Measurements from ENCODE around the gene CENPO. TPM values are rescaled to one million over a fixed set of nuclear protein-coding genes. Genes with fewer than 3 reads are reported as not detected.

CENPO gene
- total and polyA plus RNA-seq, 2 donors (not counting 3 experiments of a cell fraction or from before 2014, with no cell fraction given) = 26.8 to 45.3 TPM

DNA sequence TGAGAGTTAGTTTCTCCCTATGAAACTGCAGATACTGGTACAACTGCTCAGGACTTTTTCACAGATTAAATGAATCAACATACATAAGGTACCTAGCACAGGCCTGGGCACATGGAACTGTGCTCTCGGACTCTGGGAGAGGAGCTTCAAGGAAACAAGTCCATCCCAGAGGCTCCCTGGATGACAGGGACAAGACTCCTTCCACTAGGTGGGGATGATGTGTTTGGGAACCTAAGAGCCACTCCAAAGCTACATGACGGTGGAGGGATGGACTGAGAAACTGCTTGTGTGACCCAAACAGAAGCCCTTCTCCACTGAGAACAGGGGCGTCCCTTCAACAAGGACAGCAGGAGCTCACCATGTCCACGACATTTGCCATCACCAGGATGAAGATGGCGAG lies 37.1 kb downstream of the CENPO start:
- no peak overlapping the region for H3K27ac ChIP-seq (ENCODE audit: insufficient read depth, low read depth, low read length)
- ChIA-PET CTCF (interaction anchor here (0.6 to 6.2 kb wide), 13 partner anchors 140 to 420 kb away, joined by 3 to 198 read pairs (median 5); partner anchors contain the start of gene POMC), POLR2A (no interaction called here)
- TF ChIP-seq GATA2 (IDR thresholded peaks at IDR 0.05; ENCODE audit: insufficient read depth, insufficient read length, low read depth, low read length) = no peak
- TF ChIP-seq, protein P1, sequence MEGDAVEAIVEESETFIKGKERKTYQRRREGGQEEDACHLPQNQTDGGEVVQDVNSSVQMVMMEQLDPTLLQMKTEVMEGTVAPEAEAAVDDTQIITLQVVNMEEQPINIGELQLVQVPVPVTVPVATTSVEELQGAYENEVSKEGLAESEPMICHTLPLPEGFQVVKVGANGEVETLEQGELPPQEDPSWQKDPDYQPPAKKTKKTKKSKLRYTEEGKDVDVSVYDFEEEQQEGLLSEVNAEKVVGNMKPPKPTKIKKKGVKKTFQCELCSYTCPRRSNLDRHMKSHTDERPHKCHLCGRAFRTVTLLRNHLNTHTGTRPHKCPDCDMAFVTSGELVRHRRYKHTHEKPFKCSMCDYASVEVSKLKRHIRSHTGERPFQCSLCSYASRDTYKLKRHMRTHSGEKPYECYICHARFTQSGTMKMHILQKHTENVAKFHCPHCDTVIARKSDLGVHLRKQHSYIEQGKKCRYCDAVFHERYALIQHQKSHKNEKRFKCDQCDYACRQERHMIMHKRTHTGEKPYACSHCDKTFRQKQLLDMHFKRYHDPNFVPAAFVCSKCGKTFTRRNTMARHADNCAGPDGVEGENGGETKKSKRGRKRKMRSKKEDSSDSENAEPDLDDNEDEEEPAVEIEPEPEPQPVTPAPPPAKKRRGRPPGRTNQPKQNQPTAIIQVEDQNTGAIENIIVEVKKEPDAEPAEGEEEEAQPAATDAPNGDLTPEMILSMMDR (IDR thresholded peaks at IDR 0.05; ENCODE audit: extremely low read depth in 1 of 2, insufficient read depth in 1 of 2, low read depth in 1 of 2, low read length in 2 of 2) = no peak
- H4K20me1 ChIP-seq (replicated peaks; ENCODE audit: control insufficient read depth, extremely low read depth, insufficient read depth, low read length) = no peaks in the 10 kb centered on the region
- H3K9me3 ChIP-seq (replicated peaks; ENCODE audit: control insufficient read depth, insufficient read depth, low read length) = no peaks in the 10 kb centered on the region
- DNase-seq (ENCODE audit: low read depth, low spot score) (no peak), FAIRE-seq (no peak)
- no peaks in the 10 kb centered on the region for H3K79me2 ChIP-seq (ENCODE audit: control insufficient read depth, insufficient read depth, low read length)
- H3K27me3 ChIP-seq (ENCODE audit: control insufficient read depth in 2 of 2, insufficient read depth in 2 of 2, low read length in 2 of 2) = no peaks in the 10 kb centered on the region
- BruUV-seq (replicated peaks) = no TSS peak
- H3K9me1 ChIP-seq (replicated peaks; ENCODE audit: control insufficient read depth, extremely low read depth, insufficient read depth, low read length) = no peaks in the 10 kb centered on the region
- H3K4me2 ChIP-seq (ENCODE audit: insufficient read depth, low read length) = no peak overlapping the region
- H2AFZ ChIP-seq (ENCODE audit: low read depth, low read length) = no peak overlapping the region
- H3K4me1 ChIP-seq (ENCODE audit: control insufficient read depth, extremely low read depth, insufficient read depth, low read length) = peaks cover 20% of the 10 kb centered on the region
- dilution Hi-C loops (cut with MboI; ENCODE audit: extremely low pct_ligation_motif_present, low sequenced_read_pairs) = no loop called here
- intact Hi-C loops (cut with micrococcal nuclease) = no loop called here
- H3K4me3 ChIP-seq (replicated peaks in 1 of 3; ENCODE audit: insufficient read depth in 1 of 3, low read depth in 1 of 3, low read length in 3 of 3) = no peak overlapping the region
- H3K36me3 ChIP-seq (ENCODE audit: control insufficient read depth in 2 of 2, extremely low read depth in 1 of 2, insufficient read depth in 2 of 2, low read length in 2 of 2) = peaks cover 0 to 3% of the 10 kb centered on the region in 2 experiments
- no peak overlapping the region for H3K9ac ChIP-seq (replicated peaks; ENCODE audit: extremely low read depth, insufficient read depth, low read length)

DNA sequence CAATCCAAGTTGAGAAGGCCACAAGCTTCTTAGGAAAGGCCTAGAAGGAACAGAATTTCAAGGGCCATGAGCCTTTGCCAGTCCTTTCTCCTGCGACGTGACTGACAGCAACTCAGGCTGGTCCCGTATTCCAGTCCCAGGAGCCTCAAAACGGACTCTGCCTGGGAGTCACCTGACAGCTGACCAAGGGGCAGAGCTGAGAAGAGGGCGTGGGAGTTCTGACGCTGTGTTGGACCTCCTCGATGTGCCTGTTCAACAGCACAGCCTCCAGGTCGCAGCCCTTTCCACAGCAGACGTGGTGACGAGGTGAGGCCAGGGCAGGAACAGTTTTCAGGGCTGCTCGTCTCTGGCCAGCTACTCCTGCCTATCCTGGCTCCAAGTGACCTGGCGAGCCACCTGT lies 37.6 kb downstream of the CENPO start:
- Histone ChIP-seq H4K20me1 (replicated peaks; ENCODE audit: control insufficient read depth, extremely low read depth, insufficient read depth, low read length) (no peaks in the 10 kb centered on the region), H3K27ac (ENCODE audit: insufficient read depth, low read depth, low read length) (no peak overlapping the region), H3K9me3 (replicated peaks; ENCODE audit: control insufficient read depth, insufficient read depth, low read length) (no peaks in the 10 kb centered on the region), H3K79me2 (ENCODE audit: control insufficient read depth, insufficient read depth, low read length) (no peaks in the 10 kb centered on the region), H3K36me3 (ENCODE audit: control insufficient read depth in 2 of 2, extremely low read depth in 1 of 2, insufficient read depth in 2 of 2, low read length in 2 of 2) (peaks cover 0 to 3% of the 10 kb centered on the region in 2 experiments), H3K9ac (replicated peaks; ENCODE audit: extremely low read depth, insufficient read depth, low read length) (no peak overlapping the region), H3K4me2 (ENCODE audit: insufficient read depth, low read length) (no peak overlapping the region), H3K27me3 (ENCODE audit: control insufficient read depth in 2 of 2, insufficient read depth in 2 of 2, low read length in 2 of 2) (no peaks in the 10 kb centered on the region), H3K4me3 (replicated peaks in 1 of 3; ENCODE audit: insufficient read depth in 1 of 3, low read depth in 1 of 3, low read length in 3 of 3) (no peak overlapping the region), H3K9me1 (replicated peaks; ENCODE audit: control insufficient read depth, extremely low read depth, insufficient read depth, low read length) (no peaks in the 10 kb centered on the region), H3K4me1 (ENCODE audit: control insufficient read depth, extremely low read depth, insufficient read depth, low read length) (peaks cover 17% of the 10 kb centered on the region), H2AFZ (ENCODE audit: low read depth, low read length) (no peak overlapping the region)
- intact Hi-C loops (cut with micrococcal nuclease) (no loop called here), dilution Hi-C loops (cut with MboI; ENCODE audit: extremely low pct_ligation_motif_present, low sequenced_read_pairs) (no loop called here)
- DNase-seq (ENCODE audit: low read depth, low spot score) (no peak), FAIRE-seq (no peak)
- ChIA-PET CTCF (interaction anchor here (0.6 to 6.2 kb wide), 13 partner anchors 139 to 420 kb away, joined by 3 to 198 read pairs (median 5); partner anchors contain the start of gene POMC), POLR2A (no interaction called here)
- TF ChIP-seq POLR2AphosphoS5 (IDR thresholded peaks at IDR 0.05; ENCODE audit: insufficient read depth, low read depth, low read length) (no peak), POLR2A (IDR thresholded peaks at IDR 0.05; ENCODE audit: low read depth, low read length) (no peak), GATA2 (IDR thresholded peaks at IDR 0.05; ENCODE audit: insufficient read depth, insufficient read length, low read depth, low read length) (no peak), MYC (IDR thresholded peaks at IDR 0.05; ENCODE audit: low read depth, low read length) (no peak), FOS (IDR thresholded peaks at IDR 0.05; ENCODE audit: borderline replicate concordance, insufficient read depth, low read length) (no peak), JUN (IDR thresholded peaks at IDR 0.05; ENCODE audit: borderline replicate concordance, insufficient read depth, insufficient read length, low read depth) (no peak), EZH2 (IDR thresholded peaks at IDR 0.05; ENCODE audit: borderline replicate concordance, low read depth, low read length, severe bottlenecking) (no peak)
- TF ChIP-seq, protein P2, sequence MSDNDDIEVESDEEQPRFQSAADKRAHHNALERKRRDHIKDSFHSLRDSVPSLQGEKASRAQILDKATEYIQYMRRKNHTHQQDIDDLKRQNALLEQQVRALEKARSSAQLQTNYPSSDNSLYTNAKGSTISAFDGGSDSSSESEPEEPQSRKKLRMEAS (IDR thresholded peaks at IDR 0.05; ENCODE audit: insufficient read depth, insufficient read length) = no peak
- TF ChIP-seq, protein P1 (IDR thresholded peaks at IDR 0.05; ENCODE audit: extremely low read depth in 1 of 2, insufficient read depth in 1 of 2, low read depth in 1 of 2, low read length in 2 of 2) = no peak
- BruUV-seq (replicated peaks) = no TSS peak

Measured in endothelial cell of umbilical vein (primary cell).